ENCODE data around the gene MKNK1.

DNA sequence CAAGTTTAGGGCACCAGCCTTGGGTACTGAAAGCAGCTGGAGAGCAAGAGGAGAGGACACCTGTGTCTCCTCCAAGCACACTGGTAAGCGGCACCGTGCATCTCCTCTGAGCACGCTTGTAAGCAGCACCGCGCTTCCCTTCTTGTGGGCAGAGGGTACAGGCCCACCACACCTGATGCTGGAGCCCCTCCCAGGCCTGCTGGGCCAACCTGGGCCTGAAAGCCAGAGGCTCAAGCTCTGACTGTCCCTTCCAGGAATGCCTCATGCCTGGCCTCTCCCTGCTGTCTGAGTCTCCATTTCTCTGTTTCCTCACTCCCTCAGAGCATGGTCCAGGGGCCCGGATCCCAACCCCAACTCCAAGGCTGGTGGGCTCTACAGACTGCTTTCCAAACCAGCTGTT, 88.5 kb downstream of the MKNK1 start:
- TF ChIP-seq, protein P1, sequence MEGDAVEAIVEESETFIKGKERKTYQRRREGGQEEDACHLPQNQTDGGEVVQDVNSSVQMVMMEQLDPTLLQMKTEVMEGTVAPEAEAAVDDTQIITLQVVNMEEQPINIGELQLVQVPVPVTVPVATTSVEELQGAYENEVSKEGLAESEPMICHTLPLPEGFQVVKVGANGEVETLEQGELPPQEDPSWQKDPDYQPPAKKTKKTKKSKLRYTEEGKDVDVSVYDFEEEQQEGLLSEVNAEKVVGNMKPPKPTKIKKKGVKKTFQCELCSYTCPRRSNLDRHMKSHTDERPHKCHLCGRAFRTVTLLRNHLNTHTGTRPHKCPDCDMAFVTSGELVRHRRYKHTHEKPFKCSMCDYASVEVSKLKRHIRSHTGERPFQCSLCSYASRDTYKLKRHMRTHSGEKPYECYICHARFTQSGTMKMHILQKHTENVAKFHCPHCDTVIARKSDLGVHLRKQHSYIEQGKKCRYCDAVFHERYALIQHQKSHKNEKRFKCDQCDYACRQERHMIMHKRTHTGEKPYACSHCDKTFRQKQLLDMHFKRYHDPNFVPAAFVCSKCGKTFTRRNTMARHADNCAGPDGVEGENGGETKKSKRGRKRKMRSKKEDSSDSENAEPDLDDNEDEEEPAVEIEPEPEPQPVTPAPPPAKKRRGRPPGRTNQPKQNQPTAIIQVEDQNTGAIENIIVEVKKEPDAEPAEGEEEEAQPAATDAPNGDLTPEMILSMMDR (IDR thresholded peaks at IDR 0.05), result no peak
- TF ChIP-seq NR1H2 (CRISPR knock-in tag; IDR thresholded peaks at IDR 0.05) (no peak), CREB1 (CRISPR knock-in tag; IDR thresholded peaks at IDR 0.05) (no peak), FOXP1 (CRISPR knock-in tag; IDR thresholded peaks at IDR 0.05; ENCODE audit: borderline replicate concordance) (no peak), ZNF138 (CRISPR knock-in tag; conservative IDR thresholded peaks at IDR 0.05) (no peak)
- TF ChIP-seq, protein P2, sequence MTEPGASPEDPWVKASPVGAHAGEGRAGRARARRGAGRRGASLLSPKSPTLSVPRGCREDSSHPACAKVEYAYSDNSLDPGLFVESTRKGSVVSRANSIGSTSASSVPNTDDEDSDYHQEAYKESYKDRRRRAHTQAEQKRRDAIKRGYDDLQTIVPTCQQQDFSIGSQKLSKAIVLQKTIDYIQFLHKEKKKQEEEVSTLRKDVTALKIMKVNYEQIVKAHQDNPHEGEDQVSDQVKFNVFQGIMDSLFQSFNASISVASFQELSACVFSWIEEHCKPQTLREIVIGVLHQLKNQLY (CRISPR knock-in tag; IDR thresholded peaks at IDR 0.05), result no peak
